Measurements from ENCODE around the gene PADI4.

PADI4 gene

DNA sequence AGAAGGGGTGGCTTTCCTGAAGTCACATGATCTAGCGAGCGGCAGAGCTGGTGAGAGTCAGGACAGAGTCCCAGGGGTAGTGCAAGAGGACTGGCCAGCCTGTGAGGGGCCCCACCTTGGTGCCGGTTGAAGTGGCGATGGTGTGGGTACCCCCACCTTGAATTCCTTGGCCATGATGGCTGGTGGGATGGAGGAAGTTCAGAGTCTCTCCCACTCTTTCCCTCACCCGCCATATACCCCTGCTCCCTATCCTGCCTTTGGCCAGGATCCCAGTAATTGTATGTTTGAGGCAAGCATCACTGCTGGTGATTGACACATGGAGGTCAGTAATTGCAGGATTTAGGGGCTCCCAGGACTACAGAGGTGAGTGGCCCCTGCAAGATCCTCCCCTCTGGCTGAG, 47.3 kb upstream of the PADI4 start:
- POLR2A ChIA-PET: no interaction called here

DNA sequence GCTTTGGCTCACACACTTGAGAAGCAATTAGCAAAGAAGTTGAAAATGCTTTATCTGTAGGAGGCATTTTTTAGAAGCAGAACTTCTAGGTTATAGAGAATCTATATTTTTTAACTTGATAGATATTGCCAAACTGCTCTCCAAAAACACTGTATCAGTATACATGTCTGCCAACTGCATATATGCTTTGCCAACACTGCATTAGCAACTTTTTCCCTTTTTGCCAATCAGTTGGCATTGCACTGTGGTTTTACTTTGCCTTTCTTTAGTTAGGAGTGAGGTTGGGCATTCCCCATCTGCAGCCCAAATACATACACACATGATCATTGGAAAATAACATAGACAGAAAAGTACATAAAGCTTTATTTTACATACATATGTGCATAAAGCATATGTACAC, 44.1 kb upstream of the PADI4 start:
- ChIA-PET CTCF (interaction anchor here (0.9 to 3.7 kb wide), 3 partner anchors 10 to 138 kb away, joined by 4 to 30 read pairs (median 4); no protein-coding TSS in a partner anchor), POLR2A (no interaction called here)
- TF ChIP-seq ZNF580 (tag by site-specific recombination; IDR thresholded peaks at IDR 0.05): no peak
- no peak for TF ChIP-seq AEBP2 (tag by site-specific recombination; IDR thresholded peaks at IDR 0.05; ENCODE audit: borderline replicate concordance)
- no peak for TF ChIP-seq ZNF280C (tag by site-specific recombination; IDR thresholded peaks at IDR 0.05)
- TF ChIP-seq ZNF558 (tag by site-specific recombination; IDR thresholded peaks at IDR 0.05): no peak
- TF ChIP-seq GLIS2 (tag by site-specific recombination; IDR thresholded peaks at IDR 0.05): no peak
- TF ChIP-seq ZNF416 (tag by site-specific recombination; IDR thresholded peaks at IDR 0.05): no peak
- TF ChIP-seq ZNF324 (tag by site-specific recombination; IDR thresholded peaks at IDR 0.05): no peak
- no peak for TF ChIP-seq ZNF132 (tag by site-specific recombination; IDR thresholded peaks at IDR 0.05; ENCODE audit: borderline replicate concordance)

More for the DNA sequence above, 47.3 kb upstream of the PADI4 start:
- TF ChIP-seq ZBTB48 (tag by site-specific recombination; IDR thresholded peaks at IDR 0.05): no peak
- TF ChIP-seq, protein P1, sequence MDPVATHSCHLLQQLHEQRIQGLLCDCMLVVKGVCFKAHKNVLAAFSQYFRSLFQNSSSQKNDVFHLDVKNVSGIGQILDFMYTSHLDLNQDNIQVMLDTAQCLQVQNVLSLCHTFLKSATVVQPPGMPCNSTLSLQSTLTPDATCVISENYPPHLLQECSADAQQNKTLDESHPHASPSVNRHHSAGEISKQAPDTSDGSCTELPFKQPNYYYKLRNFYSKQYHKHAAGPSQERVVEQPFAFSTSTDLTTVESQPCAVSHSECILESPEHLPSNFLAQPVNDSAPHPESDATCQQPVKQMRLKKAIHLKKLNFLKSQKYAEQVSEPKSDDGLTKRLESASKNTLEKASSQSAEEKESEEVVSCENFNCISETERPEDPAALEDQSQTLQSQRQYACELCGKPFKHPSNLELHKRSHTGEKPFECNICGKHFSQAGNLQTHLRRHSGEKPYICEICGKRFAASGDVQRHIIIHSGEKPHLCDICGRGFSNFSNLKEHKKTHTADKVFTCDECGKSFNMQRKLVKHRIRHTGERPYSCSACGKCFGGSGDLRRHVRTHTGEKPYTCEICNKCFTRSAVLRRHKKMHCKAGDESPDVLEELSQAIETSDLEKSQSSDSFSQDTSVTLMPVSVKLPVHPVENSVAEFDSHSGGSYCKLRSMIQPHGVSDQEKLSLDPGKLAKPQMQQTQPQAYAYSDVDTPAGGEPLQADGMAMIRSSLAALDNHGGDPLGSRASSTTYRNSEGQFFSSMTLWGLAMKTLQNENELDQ (tag by site-specific recombination; IDR thresholded peaks at IDR 0.05; ENCODE audit: low read depth): no peak
- no peak for TF ChIP-seq AEBP2 (tag by site-specific recombination; IDR thresholded peaks at IDR 0.05; ENCODE audit: borderline replicate concordance)
- no peak for TF ChIP-seq ZNF549 (tag by site-specific recombination; IDR thresholded peaks at IDR 0.05)
- no peak for TF ChIP-seq ZNF221 (tag by site-specific recombination; IDR thresholded peaks at IDR 0.05; ENCODE audit: borderline replicate concordance)
- TF ChIP-seq PRDM1 (tag by site-specific recombination; IDR thresholded peaks at IDR 0.05): no peak
- no peak for TF ChIP-seq ZNF561 (tag by site-specific recombination; IDR thresholded peaks at IDR 0.05; ENCODE audit: borderline replicate concordance)
- TF ChIP-seq ZSCAN4 (tag by site-specific recombination; IDR thresholded peaks at IDR 0.05): no peak
- TF ChIP-seq ZNF830 (tag by site-specific recombination; IDR thresholded peaks at IDR 0.05; ENCODE audit: low read depth): no peak
- TF ChIP-seq ZNF2 (tag by site-specific recombination; IDR thresholded peaks at IDR 0.05): no peak
- TF ChIP-seq PRDM6 (tag by site-specific recombination; IDR thresholded peaks at IDR 0.05): no peak
- no peak for TF ChIP-seq KLF7 (tag by site-specific recombination; IDR thresholded peaks at IDR 0.05; ENCODE audit: borderline replicate concordance)
- TF ChIP-seq, protein P2, sequence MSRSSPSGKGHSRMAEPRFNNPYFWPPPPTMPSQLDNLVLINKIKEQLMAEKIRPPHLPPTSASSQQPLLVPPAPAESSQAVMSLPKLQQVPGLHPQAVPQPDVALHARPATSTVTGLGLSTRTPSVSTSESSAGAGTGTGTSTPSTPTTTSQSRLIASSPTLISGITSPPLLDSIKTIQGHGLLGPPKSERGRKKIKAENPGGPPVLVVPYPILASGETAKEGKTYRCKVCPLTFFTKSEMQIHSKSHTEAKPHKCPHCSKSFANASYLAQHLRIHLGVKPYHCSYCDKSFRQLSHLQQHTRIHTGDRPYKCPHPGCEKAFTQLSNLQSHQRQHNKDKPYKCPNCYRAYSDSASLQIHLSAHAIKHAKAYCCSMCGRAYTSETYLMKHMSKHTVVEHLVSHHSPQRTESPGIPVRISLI (tag by site-specific recombination; IDR thresholded peaks at IDR 0.05): no peak
- Histone ChIP-seq H3K4me3 (ENCODE audit: low read depth, low read length) (no peak overlapping the region), H3K4me1 (ENCODE audit: control insufficient read depth, insufficient read depth, low read length) (no peaks in the 10 kb centered on the region), H3K36me3 (ENCODE audit: control insufficient read depth in 2 of 2, insufficient read depth in 1 of 2, low read length in 2 of 2) (no peaks in the 10 kb centered on the region), H3K27ac (ENCODE audit: extremely low read depth, low read depth, low read length) (no peak overlapping the region), H3K9me3 (ENCODE audit: control insufficient read depth, insufficient read depth, low read depth, low read length) (no peaks in the 10 kb centered on the region)
- CTCF ChIA-PET: interaction anchor here (1.5 to 5.7 kb wide), 3 partner anchors 14 to 24 kb away, joined by 4 to 25 read pairs (median 13); no protein-coding TSS in a partner anchor

More for the DNA sequence above, 44.1 kb upstream of the PADI4 start:
- H3K4me1 ChIP-seq (ENCODE audit: control insufficient read depth, insufficient read depth, low read length): no peaks in the 10 kb centered on the region
- H3K36me3 ChIP-seq (ENCODE audit: control insufficient read depth in 2 of 2, insufficient read depth in 1 of 2, low read length in 2 of 2): no peaks in the 10 kb centered on the region
- H3K27ac ChIP-seq (ENCODE audit: extremely low read depth, low read depth, low read length): no peak overlapping the region
- no peak overlapping the region for H3K4me3 ChIP-seq (ENCODE audit: low read depth, low read length)
- H3K9me3 ChIP-seq (ENCODE audit: control insufficient read depth, insufficient read depth, low read depth, low read length): no peaks in the 10 kb centered on the region
